GM18508 (cell line): ENCODE data around the gene DCN.

Source experiments
- ATAC-seq: cut with Tn5 transposase; IDR thresholded peaks from one replicate; pipeline ENCODE4 v1.9.1; 2021; ENCODE audit warnings: moderate number of reproducible peaks; ENCODE audit not compliant: insufficient read depth, unreplicated experiment

The DCN gene

DNA sequence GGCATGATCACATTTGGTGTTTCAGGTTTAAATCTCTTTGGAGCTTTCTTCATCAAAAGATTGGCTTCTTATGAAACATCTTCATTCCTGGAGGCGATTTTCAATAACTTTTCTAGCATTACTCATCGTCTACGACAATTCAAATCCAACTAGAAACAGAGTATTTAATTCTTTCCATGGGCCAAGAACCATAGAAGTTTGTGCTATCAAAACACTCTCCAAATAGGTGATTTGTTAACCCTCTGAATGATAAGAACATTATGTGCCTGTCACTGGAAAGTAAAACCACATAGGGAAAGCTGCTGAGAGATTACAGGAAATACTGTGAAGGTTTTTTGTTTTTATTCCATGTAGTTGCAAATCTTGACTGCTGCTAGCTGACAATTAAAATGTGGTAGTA is 6.9 kb upstream of the DCN start:
- no peak for ATAC-seq

DNA sequence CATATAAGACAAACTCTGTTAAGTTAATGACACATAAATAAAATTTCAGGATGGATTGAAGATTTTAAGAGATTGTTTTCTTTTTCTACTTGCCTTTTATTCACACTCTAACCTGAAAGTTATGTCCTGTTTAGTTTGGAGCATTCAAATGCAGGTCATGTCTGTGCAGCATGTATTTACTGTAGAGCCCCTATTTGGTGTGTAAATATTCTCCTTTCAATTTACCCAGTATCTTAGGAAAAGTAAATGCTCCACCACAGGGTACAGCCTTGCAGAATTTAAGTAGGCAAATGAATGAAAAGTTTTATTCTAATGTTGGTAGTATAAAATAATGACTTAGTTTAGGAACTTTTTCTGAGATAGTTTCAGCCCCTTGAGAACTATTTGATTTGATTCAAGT is 6.2 kb upstream of the DCN start:
- no peak for ATAC-seq

DNA sequence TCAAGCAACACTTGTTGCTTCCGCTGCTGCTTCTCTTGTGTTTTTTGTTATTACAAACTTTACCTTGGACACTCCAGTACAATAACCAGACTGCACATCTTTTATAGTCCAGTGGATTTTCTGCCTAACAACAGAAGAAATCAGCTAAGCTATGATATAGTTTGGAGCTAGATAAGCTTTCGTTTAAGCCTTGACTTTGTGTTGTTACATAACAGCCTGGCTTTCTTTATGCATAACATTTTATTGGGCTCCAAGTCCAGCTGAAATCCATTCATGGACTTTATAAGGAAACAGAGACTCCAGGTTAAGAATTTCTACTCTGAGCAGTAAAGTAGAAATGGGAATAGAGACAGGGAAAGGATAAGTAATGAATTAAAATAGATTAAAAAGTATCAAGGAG is 3.5 kb upstream of the DCN start:
- ATAC-seq = no peak

DNA sequence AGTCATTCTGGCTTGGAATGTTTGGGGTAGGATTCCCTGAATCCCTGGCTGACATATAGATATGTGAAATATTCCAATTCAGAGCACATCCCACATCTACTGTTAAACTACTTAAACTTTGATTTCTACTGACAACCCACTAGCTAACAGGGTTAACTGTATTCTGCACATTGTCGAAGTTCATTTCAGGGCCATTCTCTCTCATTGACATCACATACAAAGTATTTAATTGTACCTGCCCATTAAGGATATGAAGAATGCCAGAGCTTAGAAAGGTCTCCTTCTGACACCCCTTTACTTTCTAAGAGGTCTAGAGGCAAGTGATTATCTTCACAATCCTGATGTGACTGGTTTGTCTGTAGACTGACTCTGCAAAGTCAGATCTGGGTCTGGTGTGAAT is 2.8 kb upstream of the DCN start:
- no peak for ATAC-seq

DNA sequence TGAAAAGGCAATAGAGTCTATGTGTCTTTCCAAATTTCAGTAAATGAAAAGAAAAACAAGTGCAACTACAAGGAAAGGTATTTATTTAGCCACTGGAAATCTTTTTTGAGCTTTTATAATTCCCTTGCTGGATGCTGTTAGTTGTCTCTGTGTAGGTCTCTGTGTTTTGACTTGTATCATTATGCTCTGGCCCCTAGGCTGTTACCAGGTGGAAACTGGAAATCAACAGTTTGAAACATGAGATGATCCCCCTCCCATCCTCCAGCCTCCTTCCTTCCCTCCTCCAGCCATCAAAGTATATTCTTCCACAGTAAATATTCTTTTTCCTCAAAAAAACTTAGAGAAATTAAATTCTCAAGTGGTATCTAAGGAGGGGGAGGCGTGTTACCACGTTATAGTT is 934 bp upstream of the DCN start:
- ATAC-seq = no peak

DNA sequence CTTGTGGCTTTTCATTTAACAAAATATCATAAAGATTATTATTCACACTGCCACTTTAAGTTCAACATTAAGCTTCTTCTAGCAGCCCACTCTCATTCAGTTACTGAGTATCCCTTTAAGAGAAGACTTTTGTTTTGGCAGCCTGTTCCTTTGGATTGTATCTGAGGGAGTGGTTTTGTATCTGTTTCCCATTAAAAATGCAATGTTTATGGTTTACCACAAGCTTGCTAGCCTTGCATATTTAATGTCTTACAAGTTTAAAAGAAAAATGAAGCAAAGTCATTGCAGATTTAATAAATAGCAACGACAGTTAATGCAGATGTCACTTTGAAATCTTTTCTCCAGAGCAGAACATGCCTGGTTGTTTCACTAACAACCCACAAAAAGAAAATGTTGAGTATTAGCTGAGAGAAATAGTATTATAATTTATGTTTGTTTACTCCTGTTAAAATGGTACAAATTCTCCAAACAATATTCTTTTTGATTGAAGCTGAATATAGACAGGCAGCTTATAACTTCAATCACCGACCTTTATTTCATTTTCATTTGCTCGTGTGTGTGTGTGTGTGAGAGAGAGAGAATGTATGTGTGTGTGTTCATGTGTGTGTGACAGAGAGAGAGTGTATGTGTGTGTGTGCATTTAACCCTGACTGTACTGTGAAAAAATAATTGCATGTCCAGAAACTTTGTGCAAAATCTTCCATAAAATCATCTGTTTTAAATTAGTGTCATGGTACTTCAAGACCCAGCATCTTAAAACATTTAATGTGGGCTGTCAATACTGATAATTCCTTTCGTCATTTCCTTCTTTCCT is 1.8 kb downstream of the DCN start:
- no peak for ATAC-seq

DNA sequence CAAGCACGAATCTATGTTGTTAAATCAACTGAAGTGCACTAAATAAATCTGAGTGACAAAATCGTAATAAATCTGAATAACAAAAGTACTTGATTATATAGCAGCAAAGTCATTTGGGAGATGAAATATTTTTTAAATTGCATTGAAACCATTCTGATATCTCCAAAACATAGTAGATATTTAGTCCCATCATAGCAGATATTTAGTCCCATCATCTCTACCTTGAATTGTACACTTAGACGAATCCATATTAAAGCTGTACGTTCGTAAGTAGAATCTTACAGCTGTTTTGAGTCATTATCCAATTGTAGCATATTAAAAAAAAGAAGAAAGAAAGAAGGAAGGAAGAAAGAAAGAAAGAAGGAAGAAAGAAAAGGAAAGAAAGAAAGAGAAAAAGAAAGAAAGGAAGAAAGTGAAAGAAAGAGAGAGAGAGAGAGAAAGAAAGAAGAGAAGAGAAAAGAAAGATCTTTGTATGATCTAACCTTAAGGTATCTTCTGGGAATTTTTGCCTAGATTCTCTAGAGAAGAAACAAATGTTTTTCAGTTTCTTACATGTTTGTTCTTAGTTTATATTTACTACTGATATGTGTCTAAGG is 2.6 kb downstream of the DCN start:
- ATAC-seq = no peak

DNA sequence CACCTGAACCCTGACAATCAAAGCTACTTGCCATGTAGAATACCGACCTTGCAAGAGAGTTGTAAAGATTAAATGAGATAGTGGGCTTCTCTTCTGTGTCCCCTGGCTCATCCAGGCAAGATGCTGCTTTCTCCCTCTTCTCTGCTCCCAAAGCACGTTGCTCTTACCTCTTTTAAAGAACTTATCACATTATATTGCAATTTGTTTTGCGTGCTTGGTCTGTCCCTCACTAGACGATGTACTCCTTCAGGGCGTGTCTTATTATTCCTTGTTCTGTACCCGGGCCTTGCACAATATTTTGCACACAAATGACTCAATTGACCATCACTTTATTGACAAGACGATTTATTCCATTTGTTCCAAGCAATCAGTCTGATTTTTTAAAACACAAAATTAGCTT is 3.3 kb downstream of the DCN start:
- no peak for ATAC-seq

DNA sequence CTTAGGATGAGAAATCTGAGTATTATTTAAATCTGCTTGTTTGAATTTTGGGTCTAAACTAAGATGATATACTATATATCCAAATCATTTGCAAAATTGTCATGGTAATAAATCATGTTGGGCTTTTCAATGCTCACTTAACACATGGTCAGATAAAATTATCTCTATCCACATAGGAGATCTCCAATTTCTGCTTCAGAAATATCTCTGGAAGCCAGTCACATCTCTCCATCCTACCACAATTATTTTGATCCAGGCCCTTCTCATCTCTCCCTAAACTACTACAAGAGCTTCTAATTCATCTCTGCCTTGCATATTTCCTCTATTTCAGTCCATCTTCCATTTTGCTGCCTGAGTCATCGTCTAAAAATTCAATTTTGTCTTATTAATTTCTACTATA is 3.8 kb downstream of the DCN start:
- no peak for ATAC-seq

DNA sequence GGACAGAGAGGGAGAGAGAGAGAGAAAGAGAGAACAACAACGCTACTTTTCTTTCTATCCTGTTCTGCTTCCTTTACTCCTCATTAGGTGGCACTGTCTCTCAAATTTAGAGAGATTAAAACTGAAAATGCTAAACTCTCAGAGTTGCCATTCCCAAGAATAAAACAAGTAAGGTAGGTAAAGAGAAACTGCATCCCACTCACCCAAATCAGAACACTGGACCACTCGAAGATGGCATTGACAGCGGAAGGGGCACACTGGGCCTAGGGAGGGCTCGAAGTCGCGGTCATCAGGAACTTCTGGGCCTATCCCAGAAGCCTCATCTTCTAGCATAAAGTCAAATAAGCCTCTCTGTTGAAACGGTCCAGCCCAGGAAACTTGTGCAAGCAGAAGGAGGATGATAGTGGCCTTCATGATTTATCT is 4.5 kb downstream of the DCN start:
- ATAC-seq = no peak

DNA sequence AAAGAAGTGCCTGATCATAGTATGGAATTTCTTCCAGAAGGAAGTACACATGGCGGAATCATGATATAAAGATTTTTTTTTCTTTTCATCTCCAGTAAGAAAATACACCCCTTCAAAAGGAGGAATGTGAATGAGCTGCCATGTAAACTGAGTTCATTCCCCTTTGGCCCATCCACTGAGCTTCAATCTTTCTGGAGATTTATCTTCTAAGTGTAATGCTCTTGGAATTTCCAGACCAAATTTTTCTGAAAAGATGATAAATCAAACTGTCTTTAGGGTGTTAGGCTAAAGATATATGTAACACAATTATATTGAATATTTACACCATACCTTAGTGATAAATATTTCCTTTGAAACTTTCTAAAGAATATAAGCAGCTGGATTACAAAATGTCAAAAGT is 5.2 kb downstream of the DCN start:
- ATAC-seq = no peak

DNA sequence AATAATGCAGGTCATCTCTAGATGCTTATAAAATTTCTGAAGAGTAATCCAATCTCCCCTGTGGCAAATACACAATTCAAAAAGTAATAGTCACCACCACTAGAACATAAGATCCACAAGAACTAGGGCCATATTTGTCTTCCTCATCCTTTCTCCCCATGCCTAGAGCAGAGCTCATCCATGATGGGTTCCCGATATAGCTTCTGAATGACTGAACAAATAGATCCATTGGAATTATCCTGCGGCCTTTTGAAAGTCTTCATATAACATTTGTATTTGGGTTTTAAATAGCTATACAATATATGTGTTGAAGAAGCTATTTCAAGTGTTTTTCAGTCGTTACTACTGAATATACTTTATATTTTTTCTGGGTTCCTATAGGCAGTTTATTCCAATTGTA is 5.7 kb downstream of the DCN start:
- no peak for ATAC-seq

DNA sequence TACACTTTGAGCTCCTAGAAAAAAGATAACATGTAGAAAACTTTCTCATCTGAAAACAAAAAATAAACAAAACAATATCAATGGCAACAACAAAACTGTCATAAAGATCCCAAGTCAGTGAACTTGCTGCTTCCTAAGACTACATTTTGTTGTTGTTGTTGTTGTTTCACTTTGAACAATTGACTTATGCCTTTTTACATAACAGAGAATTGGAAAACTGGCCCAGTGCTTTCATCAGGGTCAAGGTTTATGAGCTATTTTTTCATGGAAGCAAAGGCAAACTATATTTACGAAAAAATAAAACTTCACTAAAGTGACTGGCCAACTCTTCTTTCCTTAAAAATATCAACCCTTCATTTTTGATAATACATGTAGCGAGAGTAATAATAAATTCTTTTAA is 6.3 kb downstream of the DCN start:
- ATAC-seq = no peak

DNA sequence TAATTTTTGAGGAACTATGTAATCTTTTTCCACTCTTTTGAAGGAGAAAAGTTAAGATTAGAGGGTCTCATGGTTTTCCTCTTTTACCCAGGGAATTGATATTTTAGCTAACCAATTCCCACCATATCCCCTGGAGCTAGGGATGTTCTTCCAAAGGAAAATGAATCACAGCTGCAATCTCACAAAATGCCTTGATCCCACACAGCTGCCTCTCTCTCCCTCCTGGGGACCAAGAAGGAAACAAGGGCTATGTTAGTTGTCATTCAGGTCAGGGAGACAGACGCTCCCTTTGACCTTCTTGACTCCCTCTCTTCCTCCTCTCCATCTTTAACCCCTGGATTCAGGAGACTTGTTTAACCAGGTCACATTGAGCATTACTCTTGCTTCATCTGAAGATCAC is 9.5 kb downstream of the DCN start:
- no peak for ATAC-seq

DNA sequence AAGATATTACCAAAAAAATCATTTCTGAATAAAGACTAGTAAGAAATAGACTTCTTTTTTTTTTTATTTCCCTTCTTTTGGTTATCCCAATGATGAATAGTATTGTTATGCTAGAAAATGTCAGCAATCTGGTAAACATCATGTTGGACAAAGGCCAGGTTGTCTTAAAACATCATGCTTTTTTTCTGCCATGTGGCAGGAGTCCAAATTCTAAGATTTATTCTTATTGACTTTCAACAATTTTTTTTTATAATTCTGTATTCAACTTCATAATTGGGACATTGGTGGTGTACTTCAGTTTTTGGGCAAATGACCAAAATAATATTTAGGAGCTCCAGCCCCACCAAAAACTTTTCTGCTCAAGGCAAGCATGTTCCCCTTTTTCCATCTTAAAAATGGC is 10.5 kb downstream of the DCN start:
- ATAC-seq = no peak

DNA sequence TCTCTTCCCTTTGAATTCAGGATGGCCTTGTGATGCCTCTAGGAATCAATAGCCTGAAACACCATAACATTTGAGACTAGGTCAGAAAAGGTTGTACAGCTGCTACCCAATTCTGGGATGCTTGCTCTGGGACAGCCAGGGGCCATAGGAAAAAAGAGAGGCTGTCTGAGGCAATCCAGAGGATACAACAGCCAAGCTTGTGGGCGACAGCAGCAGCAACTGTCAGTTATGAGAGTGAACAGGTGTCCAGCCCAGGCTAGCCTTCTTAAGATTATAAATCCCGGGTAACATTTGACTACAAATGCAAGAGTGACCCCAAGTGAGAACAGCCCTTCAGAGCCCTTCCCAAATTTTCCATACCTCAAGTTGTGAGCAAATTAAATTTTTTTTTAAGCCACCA is 11.1 kb downstream of the DCN start:
- ATAC-seq = no peak

DNA sequence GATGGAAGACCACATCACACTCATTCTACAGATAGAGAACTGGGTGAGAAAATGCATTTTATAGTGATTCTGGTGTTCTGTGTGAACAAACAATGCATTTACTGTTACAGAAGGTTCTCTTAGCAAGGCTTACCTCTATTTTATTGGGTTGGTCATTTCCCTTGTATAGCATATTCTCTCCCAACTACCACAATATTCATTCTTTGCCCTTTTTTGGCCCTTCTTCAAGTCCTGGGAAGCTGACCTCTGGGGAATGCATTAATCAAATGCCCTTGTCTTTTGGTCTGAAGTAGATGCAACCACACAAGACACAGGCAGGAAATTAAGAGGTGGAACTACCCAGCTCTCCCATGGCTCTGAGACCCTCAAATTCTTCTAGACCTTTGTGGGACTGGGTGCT is 19.5 kb downstream of the DCN start:
- no peak for ATAC-seq

DNA sequence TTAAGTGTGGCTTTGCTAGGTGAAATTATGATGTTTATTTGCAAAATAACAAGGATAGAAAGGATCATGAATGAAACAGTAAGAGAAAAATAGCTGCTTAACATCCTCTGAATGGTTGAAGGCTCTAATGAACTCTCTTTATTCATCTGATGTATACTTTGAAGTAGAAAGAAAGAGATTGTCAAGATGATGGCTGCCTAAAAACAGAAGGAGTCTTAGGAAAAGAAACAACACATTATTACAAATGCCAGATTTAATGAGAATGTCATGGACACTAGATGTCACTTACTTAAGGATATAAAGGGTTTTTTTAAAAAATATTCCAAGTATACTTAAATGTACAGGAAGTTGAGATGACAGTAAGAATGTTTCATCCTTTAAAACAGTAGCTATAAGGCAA is 21.6 kb downstream of the DCN start:
- no peak for ATAC-seq

DNA sequence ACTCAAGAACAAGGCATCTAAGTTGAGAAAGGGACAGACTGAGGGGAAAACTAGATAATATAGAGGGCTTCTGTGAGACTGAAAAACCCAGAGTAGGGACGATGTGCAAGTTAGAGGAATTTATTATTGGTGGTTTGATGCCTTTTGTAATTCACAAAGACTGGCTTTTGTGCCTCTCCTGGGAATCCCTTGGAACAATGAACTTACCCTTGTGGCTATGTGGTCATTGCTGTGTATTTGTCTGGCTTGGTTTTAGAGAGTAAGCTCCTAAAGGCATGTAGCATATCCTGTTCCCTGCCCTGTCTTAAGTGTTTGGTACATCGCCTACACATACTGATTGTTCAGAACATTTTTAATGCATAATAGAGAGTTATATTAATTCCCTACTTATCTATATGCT is 26.6 kb downstream of the DCN start:
- ATAC-seq = no peak

DNA sequence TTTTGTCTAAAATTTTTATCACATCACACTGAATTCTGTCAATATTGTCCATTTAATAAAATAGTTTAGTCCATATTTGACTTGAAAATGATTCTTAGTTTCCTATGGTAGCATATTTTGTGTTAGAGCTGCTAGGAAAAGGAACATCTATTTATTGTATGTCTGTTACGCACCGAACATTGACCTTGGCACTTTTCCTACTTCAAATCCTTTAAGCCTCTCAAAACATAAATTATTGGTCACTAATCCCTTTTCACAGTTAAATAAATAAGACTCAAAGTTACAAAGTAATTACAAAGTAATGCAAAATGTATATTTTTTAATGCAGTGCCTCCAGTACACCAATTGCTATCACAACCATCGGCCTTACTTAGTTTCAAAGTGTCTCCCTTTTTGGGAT is 28.5 kb downstream of the DCN start:
- ATAC-seq = no peak

DNA sequence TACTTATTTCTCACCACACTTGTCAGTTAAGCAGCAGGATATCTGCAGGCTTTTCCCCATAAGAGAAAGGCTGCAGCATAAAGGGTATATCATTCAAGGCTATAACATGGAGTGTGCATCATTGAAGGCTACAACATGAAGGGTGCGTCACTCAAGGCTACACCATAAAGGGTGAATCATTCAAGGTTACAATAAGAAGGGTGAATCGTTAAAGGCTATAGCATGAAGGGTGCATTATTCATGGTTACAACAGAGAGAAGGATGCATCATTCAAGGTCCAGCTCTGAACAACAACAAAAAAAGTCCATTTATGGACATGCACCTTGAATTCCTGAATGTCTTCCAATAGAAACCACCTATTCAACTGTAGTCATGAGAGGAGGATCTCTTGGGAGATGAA is 38.6 kb downstream of the DCN start:
- no peak for ATAC-seq

DNA sequence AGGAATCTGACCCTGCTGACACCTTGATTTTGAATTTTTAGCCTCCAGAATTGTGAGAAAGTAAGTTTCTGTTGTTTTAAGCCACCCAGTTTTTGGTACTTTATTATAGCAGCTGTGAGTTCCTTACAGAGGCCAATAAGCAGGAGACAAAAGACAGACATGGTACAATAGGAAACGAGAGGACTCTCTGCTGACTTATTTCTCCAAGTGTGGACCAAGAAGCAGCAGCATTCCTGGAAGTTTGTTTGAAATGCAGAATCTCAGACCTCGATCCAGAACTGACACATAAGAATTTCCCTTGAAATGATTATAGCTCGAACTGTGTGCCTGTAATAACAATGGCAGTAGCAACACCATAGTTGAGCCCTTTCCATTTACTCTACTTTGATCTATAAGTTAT is 39.4 kb downstream of the DCN start:
- no peak for ATAC-seq
